BE2C (cell line): ENCODE measurements around the gene ACOT7.
"Not testable (repeated sequence)": the region's sequence is repeated elsewhere in the genome, so short reads cannot be mapped to it uniquely, and the experiment has no call there.

Experiments used
- DNase-seq: peaks from one replicate; pipeline ENCODE4 v3.0.0-alpha.2; 2020
- H3K27me3 ChIP-seq: fragments of 250-450 bp; sonication (Bioruptor Pico); 2 replicates; pipeline ENCODE4 v1.5.1; 2020; ENCODE audit warnings: mild to moderate bottlenecking
- H3K36me3 ChIP-seq: fragments of 250-450 bp; sonication (Bioruptor Pico); 2 replicates; pipeline ENCODE4 v1.5.1; 2020; ENCODE audit warnings: mild to moderate bottlenecking
- H3K4me1 ChIP-seq: fragments of 250-450 bp; sonication (Bioruptor Pico); 2 replicates; pipeline ENCODE4 v1.5.1; 2020
- H3K4me3 ChIP-seq: 2 replicates; pipeline ENCODE4 v1.5.1; 2011; ENCODE audit warnings: low read depth, low read length
- H3K9me3 ChIP-seq: fragments of 250-450 bp; sonication (Bioruptor Pico); 2 replicates; pipeline ENCODE4 v1.5.1; 2020
- CTCF ChIP-seq: IDR thresholded peaks from 2 replicates; pipeline ENCODE4 v1.5.1; 2012; ENCODE audit warnings: mild to moderate bottlenecking, low read depth, low read length

The ACOT7 gene

GRCh38 chr1:6370006-6370405 lies 23.6 kb downstream of the ACOT7 start:
- Histone ChIP-seq H3K4me3 (no peak overlapping the region), H3K4me1 (no peaks in the 10 kb centered on the region), H3K9me3 (no peaks in the 10 kb centered on the region), H3K27me3 (no peaks in the 10 kb centered on the region), H3K36me3 (no peaks in the 10 kb centered on the region)
- no peak for DNase-seq
- no peak for TF ChIP-seq CTCF

- H3K27me3 ChIP-seq: no peaks in the 10 kb centered on the region
- H3K36me3 ChIP-seq: no peaks in the 10 kb centered on the region
- TF ChIP-seq CTCF: no peak
- H3K4me3 ChIP-seq: no peak overlapping the region
- H3K9me3 ChIP-seq: no peaks in the 10 kb centered on the region
- no peak for DNase-seq
- no peaks in the 10 kb centered on the region; the same call in 1 of the 2 replicates for H3K4me1 ChIP-seq
Observed at GRCh38 chr1:6367381-6368012, 26.1 kb downstream of the ACOT7 start.

GRCh38 chr1:6365047-6365446 lies 28.5 kb downstream of the ACOT7 start:
- H3K4me3 ChIP-seq: no peak overlapping the region
- no peaks in the 10 kb centered on the region for H3K36me3 ChIP-seq
- H3K27me3 ChIP-seq: no peaks in the 10 kb centered on the region
- TF ChIP-seq CTCF: no peak
- peaks cover 10% of the 10 kb centered on the region for H3K4me1 ChIP-seq
- DNase-seq: no peak
- H3K9me3 ChIP-seq: no peaks in the 10 kb centered on the region

- H3K4me1 ChIP-seq: peaks cover 23% of the 10 kb centered on the region
- DNase-seq: peak; percentile 75
- peak; percentile 49 for TF ChIP-seq CTCF
- H3K36me3 ChIP-seq, H3K9me3 ChIP-seq, H3K4me3 ChIP-seq, H3K27me3 ChIP-seq: not testable (repeated sequence)
Observed at GRCh38 chr1:6363085-6363884, 30.3 kb downstream of the ACOT7 start.

- no peak for TF ChIP-seq CTCF
- H3K36me3 ChIP-seq: no peaks in the 10 kb centered on the region
- DNase-seq: no peak
- no peaks in the 10 kb centered on the region for H3K9me3 ChIP-seq
- H3K4me1 ChIP-seq: peaks cover 26% of the 10 kb centered on the region
- H3K27me3 ChIP-seq: no peaks in the 10 kb centered on the region
- no peak overlapping the region for H3K4me3 ChIP-seq
Observed at GRCh38 chr1:6361124-6361775, 32.3 kb downstream of the ACOT7 start.

- H3K4me1 ChIP-seq: peaks cover 26% of the 10 kb centered on the region
- H3K9me3 ChIP-seq: no peaks in the 10 kb centered on the region
- no peak overlapping the region for H3K4me3 ChIP-seq
- H3K27me3 ChIP-seq: no peaks in the 10 kb centered on the region
- TF ChIP-seq CTCF: no peak
- no peak for DNase-seq
- no peaks in the 10 kb centered on the region for H3K36me3 ChIP-seq
Observed at GRCh38 chr1:6360517-6361070, 33.0 kb downstream of the ACOT7 start.
